C1 segment of cervical spinal cord (tissue), 14 donors: ENCODE measurements around the gene HOXA9.

Source experiments
- DNase-seq, 14 donors: peaks; one replicate each; lab custom pipeline; 2025; lab: John Stamatoyannopoulos, UW

Gene HOXA9

GRCh38 chr7:27126596-27127327 is 38.6 kb downstream of the HOXA9 start:
- no peak for DNase-seq

GRCh38 chr7:27125986-27126394 is 39.3 kb downstream of the HOXA9 start:
- DNase-seq, result no peak

- DNase-seq, result no peak
Measured at GRCh38 chr7:27124902-27125689, 40.2 kb downstream of the HOXA9 start.

- DNase-seq, result no peak
Measured at GRCh38 chr7:27124096-27124901, 41.0 kb downstream of the HOXA9 start.

- DNase-seq, result no peak
Measured at GRCh38 chr7:27123477-27124053, 41.8 kb downstream of the HOXA9 start.

GRCh38 chr7:27123007-27123476 is 42.3 kb downstream of the HOXA9 start:
- DNase-seq, result no peak

GRCh38 chr7:27122077-27122910 is 43.0 kb downstream of the HOXA9 start:
- DNase-seq, result no peak

- DNase-seq, result no peak
Measured at GRCh38 chr7:27121684-27122076, 43.7 kb downstream of the HOXA9 start.

GRCh38 chr7:27119412-27119911 is 45.9 kb downstream of the HOXA9 start:
- no peak for DNase-seq

- no peak for DNase-seq
Measured at GRCh38 chr7:27118580-27118979, 46.8 kb downstream of the HOXA9 start.

- no peak for DNase-seq
Measured at GRCh38 chr7:27117887-27118491, 47.3 kb downstream of the HOXA9 start.

- no peak for DNase-seq
Measured at GRCh38 chr7:27116962-27117886, 48.1 kb downstream of the HOXA9 start.

- DNase-seq, result no peak
Measured at GRCh38 chr7:27116031-27116961, 49.0 kb downstream of the HOXA9 start.

GRCh38 chr7:27115221-27116026 is 49.9 kb downstream of the HOXA9 start:
- DNase-seq, result no peak

GRCh38 chr7:27114881-27115220 is 50.5 kb downstream of the HOXA9 start:
- no peak for DNase-seq

- no peak for DNase-seq
Measured at GRCh38 chr7:27113991-27114769, 51.2 kb downstream of the HOXA9 start.
